A549 (cell line): ENCODE results near the gene PITPNM3. TPM values are rescaled to one million over a fixed set of nuclear protein-coding genes. Genes with fewer than 3 reads are reported as not detected.

Experiments used
- ATAC-seq, 2 experiments: fragments of 200-7000 bp in 1 of 2; fragments of >200 bp in 1 of 2; cut with Nextera tagmentation in 1 of 2; cut with Tn5 transposase in 1 of 2; 3 replicates each; pipeline versions ENCODE4 v1.8.0 to v1.9.1; 2018 to 2020; ENCODE audit warnings: mild to moderate bottlenecking in 1 of 2, moderate library complexity in 1 of 2
- CTCF ChIA-PET: fragments of 300-600 bp; sonication (Branson Sonifier 250); formaldehyde crosslinking; extraction: SDS; loops from one replicate; lab custom pipeline; 2021; ENCODE audit warnings: antibody characterized with exemption, inconsistent platforms; lab: Yijun Ruan, JAX
- POLR2A ChIA-PET: fragments of 350-600 bp; formaldehyde crosslinking; extraction: SDS; loops from one replicate; lab custom pipeline; 2021; ENCODE audit warnings: antibody characterized with exemption, inconsistent platforms; lab: Yijun Ruan, JAX
- DNase-seq, 2 experiments: peaks; one replicate each; pipeline versions ENCODE4 v3.0.0 to v3.0.0-alpha.2; 2011 to 2016; ENCODE audit warnings: low read depth in 1 of 2, low spot score in 1 of 2
- FAIRE-seq: peaks from 2 replicates; lab custom pipeline; 2011; peaks lifted over from hg19 to GRCh38; lab: Jason Lieb, UNC
- H3K27ac ChIP-seq, 2 experiments: fragments of >200 bp; sonication (Bioruptor Twin); formaldehyde crosslinking; 3 replicates each; pipeline ENCODE4 v1.5.1; 2016 to 2017
- H3K4me1 ChIP-seq: fragments of >200 bp; sonication (Bioruptor Twin); formaldehyde crosslinking; 3 replicates; pipeline ENCODE4 v1.6.1; 2016
- H3K4me2 ChIP-seq: fragments of >200 bp; sonication (Bioruptor Twin); formaldehyde crosslinking; 3 replicates; pipeline ENCODE4 v1.6.1; 2016
- H3K4me3 ChIP-seq: fragments of >200 bp; sonication (Bioruptor Twin); formaldehyde crosslinking; 3 replicates; pipeline ENCODE4 v1.5.1; 2016
- H3K9me3 ChIP-seq: fragments of >200 bp; sonication (Bioruptor Twin); formaldehyde crosslinking; 3 replicates; pipeline ENCODE4 v1.6.1; 2016
- BHLHE40 ChIP-seq: IDR thresholded peaks from 2 replicates; pipeline ENCODE4 v1.6.1; 2012; ENCODE audit warnings: low read depth, low read length, inconsistent platforms
- CBX2 ChIP-seq: fragments of 200-600 bp; sonication (generic); IDR thresholded peaks from 2 replicates; pipeline ENCODE4 v1.6.1; 2016; ENCODE audit warnings: low read depth, mild to moderate bottlenecking, borderline replicate concordance
- CBX8 ChIP-seq: fragments of 200-600 bp; sonication (generic); IDR thresholded peaks from 2 replicates; pipeline ENCODE4 v1.6.1; 2016
- CHD2 ChIP-seq: fragments of 150-350 bp; IDR thresholded peaks from 2 replicates; pipeline ENCODE4 v1.6.1; 2014; ENCODE audit warnings: low read length; ENCODE audit not compliant: partially characterized antibody
- ESRRA ChIP-seq: fragments of 150-350 bp; IDR thresholded peaks from 2 replicates; pipeline ENCODE4 v1.6.1; 2014; ENCODE audit warnings: mild to moderate bottlenecking, low read length, borderline replicate concordance
- FOSB ChIP-seq: fragments of 250-450 bp; sonication (Bioruptor Pico); IDR thresholded peaks from 2 replicates; pipeline ENCODE4 v1.5.0; 2020; ENCODE audit warnings: mild to moderate bottlenecking, moderate library complexity
- FOSL2 ChIP-seq, 2 experiments: fragments of 450-650 bp in 1 of 2; fragments of >200 bp in 1 of 2; sonication (Bioruptor Twin) in 1 of 2; formaldehyde crosslinking; IDR thresholded peaks; 2 replicates each; pipeline versions ENCODE4 v1.5.0 to v1.6.1; 2016 to 2020; ENCODE audit warnings: mild to moderate bottlenecking in 1 of 2, moderate library complexity in 1 of 2
- JUN ChIP-seq, 2 experiments: fragments of >200 bp; sonication (Bioruptor Twin); formaldehyde crosslinking; IDR thresholded peaks; 2 replicates in 1 of 2; 3 replicates in 1 of 2; pipeline ENCODE4 v1.6.1; 2016 to 2017
- KDM5A ChIP-seq: fragments of 200-600 bp; sonication (generic); IDR thresholded peaks from 2 replicates; pipeline ENCODE4 v1.6.1; 2016; ENCODE audit warnings: antibody characterized with exemption, mild to moderate bottlenecking
- MAFK ChIP-seq: fragments of 450-650 bp; IDR thresholded peaks from 2 replicates; pipeline ENCODE4 v1.6.1; 2014; ENCODE audit not compliant: partially characterized antibody
- MYC ChIP-seq: IDR thresholded peaks from 2 replicates; pipeline ENCODE4 v1.6.1; 2012; ENCODE audit warnings: mild to moderate bottlenecking, inconsistent platforms, low read length, improper control_type of control experiment, borderline replicate concordance
- NFE2L2 ChIP-seq: fragments of 150-350 bp; conservative IDR thresholded peaks from 2 replicates; pipeline ENCODE4 v1.6.1; 2014; ENCODE audit warnings: low read length
- PHF8 ChIP-seq: fragments of 200-600 bp; sonication (generic); IDR thresholded peaks from 2 replicates; pipeline ENCODE4 v1.6.1; 2016; ENCODE audit warnings: low read depth, mild to moderate bottlenecking, antibody characterized with exemption, moderate library complexity, borderline replicate concordance
- RARB ChIP-seq: fragments of 250-450 bp; sonication (Bioruptor Pico); IDR thresholded peaks from 2 replicates; pipeline ENCODE4 v1.8.0; 2021; ENCODE audit warnings: mild to moderate bottlenecking, moderate library complexity
- RFX5 ChIP-seq: fragments of 450-650 bp; IDR thresholded peaks from 2 replicates; pipeline ENCODE4 v1.7.1; 2014; ENCODE audit warnings: antibody characterized with exemption, mild to moderate bottlenecking, moderate library complexity
- SMC3 ChIP-seq: fragments of >200 bp; sonication (Bioruptor Twin); formaldehyde crosslinking; IDR thresholded peaks from 3 replicates; pipeline ENCODE4 v1.6.1; 2018; ENCODE audit warnings: inconsistent platforms
- SREBF2 ChIP-seq: fragments of 450-650 bp; IDR thresholded peaks from 2 replicates; pipeline ENCODE4 v1.6.1; 2014; ENCODE audit warnings: mild to moderate bottlenecking, moderate library complexity
- TFCP2L1 ChIP-seq: fragments of 250-450 bp; sonication (Bioruptor Pico); IDR thresholded peaks from 2 replicates; pipeline ENCODE4 v1.5.0; 2021; ENCODE audit warnings: mild to moderate bottlenecking
- ZSCAN20 ChIP-seq: fragments of 250-450 bp; sonication (Bioruptor Pico); IDR thresholded peaks from 2 replicates; pipeline ENCODE4 v1.8.0; 2022; ENCODE audit warnings: mild to moderate bottlenecking, moderate library complexity
- WGBS: methylation state at CpG from one replicate; pipeline ENCODE4 v1.1.6; 2017; ENCODE audit errors: missing lambda C conversion rate; 5-methylcytosine and 5-hydroxymethylcytosine counted together
- polyA plus RNA-seq, 4 experiments: library from polyadenylated mRNA; depleted of rRNA in 3 of 4; stranded (reverse); fragments of >200 nt; fragmentation: RNase III in 1 of 4; extraction: RNeasy Plus Mini Kit Qiagen cat#74134 plus additional on column Dnase treatment in 1 of 4; gene quantifications; 2 replicates in 3 of 4; 3 replicates in 1 of 4; pipeline ENCODE4 v1.2.3, GENCODE V29; 2011 to 2017
- TF ChIP-seq, protein P1 (sequence below): fragments of 250-450 bp; sonication (Bioruptor Pico); IDR thresholded peaks from 2 replicates; pipeline ENCODE4 v1.5.0; 2020; ENCODE audit warnings: low read depth, mild to moderate bottlenecking, moderate library complexity
- TF ChIP-seq, protein P2 (sequence below): fragments of 450-650 bp; IDR thresholded peaks from 2 replicates; pipeline ENCODE4 v1.6.1; 2014; ENCODE audit warnings: antibody characterized with exemption
- TF ChIP-seq, protein P3 (sequence below): fragments of 250-450 bp; sonication (Bioruptor Pico); IDR thresholded peaks from 2 replicates; pipeline ENCODE4 v1.5.0; 2021; ENCODE audit warnings: mild to moderate bottlenecking, moderate library complexity, borderline replicate concordance

Gene PITPNM3
- polyA plus RNA-seq, 2 of the 4 experiments (the other 2 are of a cell fraction) = 0.80 to 2.2 TPM

DNA sequence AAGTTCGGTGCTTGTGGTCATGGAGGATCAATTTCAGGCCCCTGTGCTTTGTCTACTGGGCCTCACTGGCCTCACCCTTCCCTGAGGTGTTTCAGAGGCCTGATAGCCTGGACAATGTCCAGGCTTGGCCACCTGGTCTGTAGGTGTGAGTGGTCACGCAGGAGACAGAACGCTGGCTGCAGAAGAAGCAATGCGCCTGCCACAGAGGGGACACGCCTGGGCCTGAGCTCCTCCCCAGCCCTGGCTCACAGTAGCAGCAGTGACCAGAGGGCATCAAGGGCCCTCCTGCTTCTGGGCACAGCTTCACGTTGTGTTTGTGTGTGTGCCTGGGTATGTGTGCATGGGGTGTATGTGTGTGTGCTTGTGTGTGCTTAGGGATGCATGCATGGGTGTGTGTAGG is 1.9 kb upstream of the PITPNM3 start:
- no peaks in the 10 kb centered on the region for H3K9me3 ChIP-seq
- ATAC-seq = no peak
- no peak for FAIRE-seq
- peaks cover 10% of the 10 kb centered on the region; the same call in 2 of the 3 replicates for H3K4me1 ChIP-seq
- no peak overlapping the region for H3K4me3 ChIP-seq
- ChIA-PET CTCF (interaction anchor here (0.9 to 3.3 kb wide), 5 partner anchors 8 to 86 kb away, joined by 3 to 39 read pairs (median 4); no protein-coding TSS in a partner anchor), POLR2A (interaction anchor here (1.1 kb wide), 1 partner anchor 69 kb away, joined by 5 read pairs; no protein-coding TSS in a partner anchor)
- WGBS = 89% methylated on average over 6 of the region's 6 CpGs
- TF ChIP-seq MAFK (no peak), CBX8 (no peak), KDM5A (no peak), ZSCAN20 (CRISPR knock-in tag) (no peak), BHLHE40 (no peak), FOSB (CRISPR knock-in tag) (no peak), RFX5 (no peak), MYC (no peak), TFCP2L1 (no peak), CHD2 (no peak)
- TF ChIP-seq, protein P1, sequence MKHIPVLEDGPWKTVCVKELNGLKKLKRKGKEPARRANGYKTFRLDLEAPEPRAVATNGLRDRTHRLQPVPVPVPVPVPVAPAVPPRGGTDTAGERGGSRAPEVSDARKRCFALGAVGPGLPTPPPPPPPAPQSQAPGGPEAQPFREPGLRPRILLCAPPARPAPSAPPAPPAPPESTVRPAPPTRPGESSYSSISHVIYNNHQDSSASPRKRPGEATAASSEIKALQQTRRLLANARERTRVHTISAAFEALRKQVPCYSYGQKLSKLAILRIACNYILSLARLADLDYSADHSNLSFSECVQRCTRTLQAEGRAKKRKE = no peak
- H3K27ac ChIP-seq = no peak overlapping the region
- no peak overlapping the region for H3K4me2 ChIP-seq
- no peak for DNase-seq

DNA sequence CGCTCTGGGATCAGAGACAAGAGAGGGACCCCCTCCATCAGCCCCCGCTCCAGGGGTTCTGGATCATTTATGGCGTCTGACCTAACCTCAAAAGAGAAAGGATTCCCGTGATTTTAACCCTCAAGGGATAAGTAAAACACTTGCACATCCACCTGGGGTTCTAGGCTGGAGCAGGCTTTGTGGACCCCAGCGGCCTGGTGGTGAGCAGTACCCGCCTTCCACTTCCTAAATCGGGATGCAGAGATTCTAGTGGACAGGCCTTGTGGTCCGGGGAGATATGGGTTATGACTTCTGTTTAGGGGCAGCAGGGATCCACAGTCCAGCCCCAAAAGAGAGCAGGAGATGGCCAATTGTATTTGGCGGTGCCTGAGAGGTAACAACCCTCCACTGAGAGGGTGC is 684 bp upstream of the PITPNM3 start:
- WGBS = 81% methylated on average over 9 of the region's 9 CpGs
- Histone ChIP-seq H3K27ac (peak overlapping the region; percentile 75 to 89; a peak in 5 of 6 replicates), H3K4me2 (peak overlapping the region; percentile 99), H3K9me3 (no peaks in the 10 kb centered on the region), H3K4me3 (peak overlapping the region; percentile 82), H3K4me1 (peaks cover 16% of the 10 kb centered on the region; the same call in 2 of the 3 replicates)
- TF ChIP-seq SMC3 = no peak
- no peak for TF ChIP-seq SREBF2
- no peak for TF ChIP-seq RARB (CRISPR knock-in tag)
- TF ChIP-seq, protein P2, sequence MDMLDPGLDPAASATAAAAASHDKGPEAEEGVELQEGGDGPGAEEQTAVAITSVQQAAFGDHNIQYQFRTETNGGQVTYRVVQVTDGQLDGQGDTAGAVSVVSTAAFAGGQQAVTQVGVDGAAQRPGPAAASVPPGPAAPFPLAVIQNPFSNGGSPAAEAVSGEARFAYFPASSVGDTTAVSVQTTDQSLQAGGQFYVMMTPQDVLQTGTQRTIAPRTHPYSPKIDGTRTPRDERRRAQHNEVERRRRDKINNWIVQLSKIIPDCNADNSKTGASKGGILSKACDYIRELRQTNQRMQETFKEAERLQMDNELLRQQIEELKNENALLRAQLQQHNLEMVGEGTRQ = no peak
- TF ChIP-seq CBX2 = no peak
- TF ChIP-seq RFX5 = no peak
- TF ChIP-seq PHF8 = no peak
- TF ChIP-seq, protein P3, sequence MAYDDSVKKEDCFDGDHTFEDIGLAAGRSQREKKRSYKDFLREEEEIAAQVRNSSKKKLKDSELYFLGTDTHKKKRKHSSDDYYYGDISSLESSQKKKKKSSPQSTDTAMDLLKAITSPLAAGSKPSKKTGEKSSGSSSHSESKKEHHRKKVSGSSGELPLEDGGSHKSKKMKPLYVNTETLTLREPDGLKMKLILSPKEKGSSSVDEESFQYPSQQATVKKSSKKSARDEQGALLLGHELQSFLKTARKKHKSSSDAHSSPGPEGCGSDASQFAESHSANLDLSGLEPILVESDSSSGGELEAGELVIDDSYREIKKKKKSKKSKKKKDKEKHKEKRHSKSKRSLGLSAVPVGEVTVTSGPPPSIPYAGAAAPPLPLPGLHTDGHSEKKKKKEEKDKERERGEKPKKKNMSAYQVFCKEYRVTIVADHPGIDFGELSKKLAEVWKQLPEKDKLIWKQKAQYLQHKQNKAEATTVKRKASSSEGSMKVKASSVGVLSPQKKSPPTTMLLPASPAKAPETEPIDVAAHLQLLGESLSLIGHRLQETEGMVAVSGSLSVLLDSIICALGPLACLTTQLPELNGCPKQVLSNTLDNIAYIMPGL = no peak
- no peak for FAIRE-seq
- CTCF ChIA-PET = interaction anchor here (0.8 to 3.3 kb wide), 4 partner anchors 11 to 85 kb away, joined by 3 to 39 read pairs (median 4); no protein-coding TSS in a partner anchor
- POLR2A ChIA-PET = no interaction called here
- no peak for ATAC-seq
- DNase-seq = no peak

DNA sequence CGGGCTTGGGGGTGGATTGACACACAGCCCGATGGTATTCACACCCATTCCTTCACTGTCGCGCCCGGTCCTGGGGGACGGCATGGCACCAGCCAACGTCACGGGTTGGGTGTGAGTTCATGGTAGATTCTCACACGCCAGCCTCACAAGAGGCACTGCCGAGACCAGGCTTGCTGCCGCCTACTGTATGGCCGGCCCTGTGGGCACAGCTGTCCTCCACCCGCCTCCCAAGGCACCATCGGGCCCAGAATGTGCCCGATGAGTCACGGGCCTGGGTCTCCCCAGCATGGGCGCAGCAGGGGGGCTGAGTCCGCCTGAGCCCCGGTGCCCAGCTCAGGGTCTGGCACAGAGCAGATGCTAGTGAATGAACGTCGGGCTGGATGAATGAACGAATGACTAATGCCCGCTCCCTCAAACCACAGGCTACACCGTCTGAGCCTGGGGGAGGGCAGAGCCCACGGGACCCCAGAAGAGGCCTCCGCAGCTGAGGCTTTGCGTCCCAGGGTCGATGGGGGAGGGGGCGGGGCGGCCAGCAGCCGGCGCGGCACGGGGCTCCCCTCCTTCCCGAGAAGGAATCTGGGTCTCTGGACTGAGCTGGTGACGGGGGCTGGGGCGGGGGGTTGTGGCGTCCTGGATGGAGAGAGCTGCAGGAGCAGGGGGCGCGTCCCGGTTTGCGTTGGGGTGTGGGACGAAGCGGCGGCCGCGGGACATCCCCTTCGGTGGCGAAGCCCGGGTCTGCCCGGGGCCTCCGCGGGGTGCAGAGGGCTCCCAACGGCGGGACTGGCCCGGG is 829 bp downstream of the PITPNM3 start:
- FAIRE-seq (no peak), ATAC-seq (peak; percentile 20 to 64; a peak in 5 of 6 replicates), DNase-seq (no peak)
- no peaks in the 10 kb centered on the region for H3K9me3 ChIP-seq
- CTCF ChIA-PET = interaction anchor here (0.6 to 10.9 kb wide), 8 partner anchors 29 to 1976 kb away, joined by 3 to 105 read pairs (median 3); no protein-coding TSS in a partner anchor
- POLR2A ChIA-PET = no interaction called here
- peak overlapping the region; percentile 99 for H3K4me2 ChIP-seq
- H3K4me1 ChIP-seq = peaks cover 20% of the 10 kb centered on the region; the same call in 2 of the 3 replicates
- TF ChIP-seq NFE2L2 (no peak), ESRRA (no peak), JUN (IDR thresholded peaks at IDR 0.05) (no peak), FOSL2 (IDR thresholded peaks at IDR 0.05) (no peak), FOSL2 (CRISPR knock-in tag; IDR thresholded peaks at IDR 0.05) (peak; percentile 51), ZSCAN20 (CRISPR knock-in tag) (no peak), SREBF2 (no peak)
- peak overlapping the region; percentile 82 for H3K4me3 ChIP-seq
- 30% methylated on average over 16 of the region's 56 CpGs for WGBS
- H3K27ac ChIP-seq = peak overlapping the region; percentile 75 to 89
